GM12878 (cell line): Measurements from ENCODE around the gene SHF. TPM values are rescaled to one million over a fixed set of nuclear protein-coding genes. Genes with fewer than 3 reads are reported as not detected.

ENCODE experiments used
- ATAC-seq: fragments of 200-7000 bp; cut with Tn5 transposase; 3 replicates; pipeline ENCODE4 v1.9.1; 2020; ENCODE audit warnings: mild to moderate bottlenecking, moderate library complexity
- BruUV-seq: library from RNA; stranded (reverse); fragments of 400-500 nt; replicated peaks from 2 replicates; lab custom pipeline; 2021; lab: Mats Ljungman, UMichigan
- CTCF ChIA-PET: fragments of 300-600 bp; sonication (Branson Sonifier 250); formaldehyde crosslinking; extraction: SDS; loops from one replicate; lab custom pipeline; 2021; ENCODE audit warnings: inconsistent platforms; lab: Yijun Ruan, JAX
- POLR2A ChIA-PET: fragments of 350-600 bp; formaldehyde crosslinking; extraction: SDS; loops from one replicate; lab custom pipeline; 2021; ENCODE audit warnings: inconsistent platforms; lab: Charles Lee
- RAD21 ChIA-PET: fragments of 300-600 bp; sonication (Branson Sonifier 250); formaldehyde crosslinking; loops from one replicate; lab custom pipeline; 2023; ENCODE audit warnings: antibody characterized with exemption; ENCODE audit not compliant: unreplicated experiment; lab: Charles Lee
- SMC1A ChIA-PET: fragments of 300-600 bp; sonication (Branson Sonifier 250); formaldehyde crosslinking; loops from one replicate; lab custom pipeline; 2023; ENCODE audit not compliant: unreplicated experiment, uncharacterized antibody; lab: Charles Lee
- DNase-seq: peaks from one replicate; pipeline ENCODE4 v3.0.0-alpha.2; 2011; ENCODE audit warnings: low read depth, low spot score
- FAIRE-seq: peaks from 3 replicates; lab custom pipeline; 2011; peaks lifted over from hg19 to GRCh38; lab: Jason Lieb, UNC
- H2AFZ ChIP-seq: 2 replicates; pipeline ENCODE4 v1.6.0; 2011; ENCODE audit warnings: low read depth, low read length, control low read depth; ENCODE audit not compliant: control insufficient read depth
- H3K27ac ChIP-seq: 2 replicates; pipeline ENCODE4 v1.5.1; 2011; ENCODE audit warnings: control low read depth; ENCODE audit not compliant: control insufficient read depth, insufficient read depth
- H3K27me3 ChIP-seq, 2 experiments: replicated peaks in 1 of 2; 2 replicates each; pipeline versions ENCODE4 v1.6.0 to v1.6.1; 2011; ENCODE audit warnings: low read length in 1 of 2; ENCODE audit not compliant: control insufficient read depth in 2 of 2, insufficient read depth in 2 of 2
- H3K36me3 ChIP-seq, 2 experiments: 2 replicates each; pipeline ENCODE4 v1.5.1; 2011; ENCODE audit warnings: low read length in 1 of 2; ENCODE audit not compliant: control insufficient read depth in 2 of 2, insufficient read depth in 2 of 2
- H3K4me1 ChIP-seq: 2 replicates; pipeline ENCODE4 v1.6.1; 2011; ENCODE audit warnings: mild to moderate bottlenecking, low read length, moderate library complexity, mixed read lengths; ENCODE audit not compliant: control insufficient read depth, insufficient read depth
- H3K4me2 ChIP-seq: 2 replicates; pipeline ENCODE4 v1.6.0; 2011; ENCODE audit warnings: control low read depth; ENCODE audit not compliant: control insufficient read depth, insufficient read depth
- H3K4me3 ChIP-seq: fragments of 200-600 bp; sonication (generic); 2 replicates; pipeline ENCODE4 v1.5.1; 2016
- H3K79me2 ChIP-seq: 2 replicates; pipeline ENCODE4 v1.6.0; 2011; ENCODE audit warnings: low read length; ENCODE audit not compliant: control insufficient read depth, insufficient read depth
- H3K9ac ChIP-seq: 2 replicates; pipeline ENCODE4 v1.8.0; 2011; ENCODE audit warnings: low read length, control low read depth, mixed read lengths; ENCODE audit not compliant: control insufficient read depth, insufficient read depth
- H3K9me3 ChIP-seq: replicated peaks from 3 replicates; pipeline ENCODE4 v1.5.1; 2011; ENCODE audit warnings: mild to moderate bottlenecking, low read length; ENCODE audit not compliant: control insufficient read depth, insufficient read depth
- H4K20me1 ChIP-seq: 2 replicates; pipeline ENCODE4 v1.6.0; 2011; ENCODE audit not compliant: control insufficient read depth, insufficient read depth
- BACH1 ChIP-seq: fragments of 450-650 bp; IDR thresholded peaks from 2 replicates; pipeline ENCODE4 v1.6.1; 2017; ENCODE audit warnings: mild to moderate bottlenecking, borderline replicate concordance
- BHLHE40 ChIP-seq, 2 experiments: fragments of 450-650 bp in 1 of 2; IDR thresholded peaks; 2 replicates each; pipeline ENCODE4 v1.6.1; 2011 to 2017; ENCODE audit warnings: low read depth in 2 of 2, borderline replicate concordance in 1 of 2, improper control_type of control experiment in 1 of 2, low read length in 1 of 2, mild to moderate bottlenecking in 1 of 2
- RBBP5 ChIP-seq: fragments of 200-600 bp; sonication (generic); conservative IDR thresholded peaks from 2 replicates; pipeline ENCODE4 v1.6.1; 2016
- SMAD5 ChIP-seq: IDR thresholded peaks from 2 replicates; pipeline ENCODE4 v1.6.1; 2016; ENCODE audit warnings: antibody characterized with exemption, low read depth
- TAF1 ChIP-seq: IDR thresholded peaks from 2 replicates; pipeline ENCODE4 v1.6.1; 2011; ENCODE audit warnings: mild to moderate bottlenecking, low read depth, low read length, borderline replicate concordance
- WRNIP1 ChIP-seq: IDR thresholded peaks from 2 replicates; pipeline ENCODE4 v1.6.1; 2011; ENCODE audit warnings: low read depth, low read length, improper control_type of control experiment, borderline replicate concordance
- WGBS: methylation state at CpG from one replicate; pipeline ENCODE4 v1.1.6; 2016; ENCODE audit warnings: low lambda C conversion rate; ENCODE audit not compliant: insufficient replicate concordance, insufficient coverage; ENCODE audit errors: missing lambda C conversion rate; 5-methylcytosine and 5-hydroxymethylcytosine counted together
- in situ Hi-C: fragments of 300-500 bp; cut with MboI; formaldehyde crosslinking; loops from 9 replicates; pipeline ENCODE4 v1.14.3; 2018; ENCODE audit warnings: mixed read lengths
- intact Hi-C: fragments of 100-400 bp; cut with micrococcal nuclease; formaldehyde crosslinking; loops from one replicate; pipeline ENCODE4 v1.14.2; 2022; ENCODE audit not compliant: unreplicated experiment
- polyA plus RNA-seq, 11 experiments: library from polyadenylated mRNA; depleted of rRNA in 4 of 11; unstranded in 6 of 11; stranded (reverse) in 5 of 11; fragments of >200 nt; fragmentation: Nextera tagmentation in 4 of 11; fragmentation: Illumina TruSeq in 1 of 11; extraction: Ambion mirVana in 4 of 11; extraction: Trizol in 1 of 11; gene quantifications; 1 replicate in 1 of 11; 2 replicates in 10 of 11; pipeline versions ENCODE4 v1.2.1 to v1.2.3, GENCODE V29; 2011 to 2016; ENCODE audit warnings: inconsistent platforms in 2 of 11, missing spikeins in 2 of 11, low read depth in 1 of 11
- total RNA-seq, 4 experiments: library from RNA; depleted of rRNA in 3 of 4; stranded (reverse); fragments of >200 nt in 3 of 4; fragmentation: Illumina TruSeq in 1 of 4; extraction: Trizol in 1 of 4; gene quantifications; 2 replicates each; pipeline versions ENCODE4 v1.2.1 to v1.2.3, GENCODE V29; 2013 to 2021

The SHF gene
- total and polyA plus RNA-seq, 10 of the 15 experiments (the other 5 are each of a cell fraction or from before 2014, with no cell fraction given), result 0.04 to 5.7 (median 1.0) TPM; not detected in 1

GRCh38 chr15:45181491-45182285, 6.1 kb downstream of the SHF start (continued):
- TF ChIP-seq BACH1 (no peak), SMAD5 (no peak)

- FAIRE-seq, result no peak
- H3K4me3 ChIP-seq, result no peak overlapping the region
- H3K4me2 ChIP-seq, result no peak overlapping the region
- no peak for TF ChIP-seq WRNIP1
- TF ChIP-seq RBBP5, result no peak
- TF ChIP-seq BHLHE40 (IDR thresholded peaks at IDR 0.05; ENCODE audit: borderline replicate concordance in 1 of 2, low read depth in 2 of 2, low read length in 1 of 2), result no peak
- TF ChIP-seq TAF1, result no peak
- DNase-seq, result no peak
- no peak for ATAC-seq
- H3K36me3 ChIP-seq, result no peaks in the 10 kb centered on the region
- H3K9me3 ChIP-seq, result no peaks in the 10 kb centered on the region
- no peaks in the 10 kb centered on the region for H3K79me2 ChIP-seq
- ChIA-PET RAD21 (interaction anchor here (0.6 to 2.2 kb wide), 9 partner anchors 13 to 276 kb away, joined by 3 to 8 read pairs (median 5); a partner anchor contains a TSS), SMC1A (interaction anchor here (0.8 to 3.0 kb wide), 14 partner anchors 9 to 277 kb away, joined by 3 to 14 read pairs (median 4); no protein-coding TSS in a partner anchor), POLR2A (interaction anchor here (0.8 to 2.0 kb wide), 6 partner anchors 11 to 221 kb away, joined by 3 to 7 read pairs (median 4); a partner anchor contains a TSS), CTCF (interaction anchor here (0.6 to 13.7 kb wide), 16 partner anchors 10 to 277 kb away, joined by 3 to 200 read pairs (median 6); no protein-coding TSS in a partner anchor)
- intact Hi-C loops, result no loop called here
- no peaks in the 10 kb centered on the region; a peak in 2 of 4 replicates for H3K27me3 ChIP-seq
- H4K20me1 ChIP-seq, result no peaks in the 10 kb centered on the region
- no peak overlapping the region for H3K27ac ChIP-seq
- WGBS, result 61% methylated on average over 7 of the region's 8 CpGs
- BruUV-seq, result no TSS peak
- no peak overlapping the region for H3K9ac ChIP-seq
- H3K4me1 ChIP-seq, result no peaks in the 10 kb centered on the region
- H2AFZ ChIP-seq, result no peak overlapping the region
- in situ Hi-C loops, result no loop called here
Observed at GRCh38 chr15:45180648-45181436, 6.9 kb downstream of the SHF start.
